ENCODE data around the gene TMEM145. TPM values are rescaled to one million over a fixed set of nuclear protein-coding genes. Genes with fewer than 3 reads are reported as not detected.

The TMEM145 gene
- total RNA-seq, 2 experiments from 2014 or later, result 1.8 TPM; not detected in 1

- intact Hi-C loops (cut with micrococcal nuclease; ENCODE audit: unreplicated experiment), result no loop called here
- peaks cover 41% of the 10 kb centered on the region for H3K4me1 ChIP-seq (ENCODE audit: insufficient read depth, low read length, poor library complexity, severe bottlenecking)
- ChIA-PET POLR2A (interaction anchor here (1.0 to 2.6 kb wide), 5 partner anchors 9 to 147 kb away, joined by 3 to 11 read pairs (median 5); partner anchors contain the start of genes ERF, GSK3A and POU2F2), CTCF (ENCODE audit: unreplicated experiment) (interaction anchor here (1.6 kb wide), 1 partner anchor 9 kb away, joined by 10 read pairs; no protein-coding TSS in a partner anchor)
- no peaks in the 10 kb centered on the region for H3K9me2 ChIP-seq (ENCODE audit: insufficient read depth, low read length)
- H2AFZ ChIP-seq (ENCODE audit: low read length), result no peak overlapping the region
- H3K4me2 ChIP-seq (ENCODE audit: low read length), result peak overlapping the region; percentile 93
- H4K20me1 ChIP-seq (ENCODE audit: insufficient read depth, low read length), result no peaks in the 10 kb centered on the region
- TF ChIP-seq CTCF (conservative IDR thresholded peaks at IDR 0.05; ENCODE audit: low read length) (no peak), EZH2phosphoT487 (IDR thresholded peaks at IDR 0.05; ENCODE audit: borderline replicate concordance, low read depth, low read length) (no peak)
- H3K9me3 ChIP-seq (ENCODE audit: low read length), result no peaks in the 10 kb centered on the region
- no peak for DNase-seq (ENCODE audit: low spot score)
- BruUV-seq (replicated peaks), result no TSS peak
- 0 out of 2 replicates have a peak, but pooled peaks cover 8% of the 10 kb centered on the region for H3K36me3 ChIP-seq (ENCODE audit: insufficient read depth, low read length)
- H3K4me3 ChIP-seq (ENCODE audit: low read depth, low read length, poor library complexity, severe bottlenecking), result peak overlapping the region; percentile 83
- no peaks in the 10 kb centered on the region for H3K79me2 ChIP-seq (ENCODE audit: insufficient read depth, low read depth, low read length)
- H3K27ac ChIP-seq (ENCODE audit: low read depth, low read length, poor library complexity, severe bottlenecking), result peak overlapping the region; percentile 82
These were observed 33.8 kb upstream of the TMEM145 start for GRCh38 chr19:42279155-42279901.

DNA sequence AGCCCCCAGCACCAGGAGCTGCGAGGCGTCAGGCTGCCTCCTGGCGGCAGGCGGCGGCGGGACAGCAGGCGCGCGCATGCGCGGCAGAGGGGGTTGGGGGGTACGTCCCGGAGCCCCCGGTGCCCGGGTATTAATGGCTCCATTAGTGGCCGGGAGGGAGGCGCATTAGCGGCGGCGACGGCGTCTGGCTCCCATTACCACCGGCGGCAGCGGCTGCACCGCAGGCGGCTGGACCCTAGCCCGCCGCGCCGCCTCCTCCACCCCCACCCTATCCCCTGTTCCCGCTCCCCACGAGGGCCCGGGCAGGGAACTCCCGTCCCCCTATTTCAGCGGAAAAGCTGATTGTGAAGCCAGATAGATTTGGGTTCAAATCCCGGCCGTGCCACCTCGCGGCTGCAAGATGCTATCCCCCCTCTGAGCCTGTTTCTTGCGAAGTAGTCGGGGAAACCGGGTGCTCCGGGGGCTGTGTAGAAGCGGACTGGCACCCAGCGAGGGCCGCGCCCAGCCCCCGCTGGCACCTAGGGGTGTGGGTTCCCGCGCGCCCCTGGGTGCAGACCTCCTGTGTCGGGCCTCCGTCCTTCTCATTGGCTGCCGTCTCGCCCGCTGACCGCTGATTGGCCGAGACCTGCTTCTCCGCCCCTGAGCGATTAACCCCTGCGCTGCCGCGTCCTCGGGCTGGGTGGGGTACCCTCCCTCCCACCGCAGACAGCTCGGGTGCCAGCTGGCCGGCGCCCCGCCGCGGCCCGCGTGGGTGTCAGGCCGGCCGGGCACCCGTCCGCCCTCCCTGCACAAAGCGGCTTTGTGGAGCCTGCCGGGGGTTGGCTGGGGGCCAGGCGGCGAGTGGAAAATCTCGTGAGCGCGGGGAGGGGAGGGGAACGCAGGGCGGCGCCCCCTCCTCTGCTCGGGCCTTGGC is 33.0 kb upstream of the TMEM145 start:
- peak overlapping the region; percentile 93 for H3K4me2 ChIP-seq (ENCODE audit: low read length)
- BruUV-seq (replicated peaks), result TSS peak; percentile 82
- TF ChIP-seq EZH2phosphoT487 (IDR thresholded peaks at IDR 0.05; ENCODE audit: borderline replicate concordance, low read depth, low read length) (no peak), CTCF (conservative IDR thresholded peaks at IDR 0.05; ENCODE audit: low read length) (peak; percentile 89)
- H3K79me2 ChIP-seq (ENCODE audit: insufficient read depth, low read depth, low read length), result peaks cover 7% of the 10 kb centered on the region
- H3K4me3 ChIP-seq (ENCODE audit: low read depth, low read length, poor library complexity, severe bottlenecking), result peak overlapping the region; percentile 83
- CTCF ChIA-PET (ENCODE audit: unreplicated experiment), result interaction anchor here (0.6 to 1.6 kb wide), 4 partner anchors 10 to 156 kb away, joined by 3 to 10 read pairs (median 6); no protein-coding TSS in a partner anchor
- peak; percentile 97 for DNase-seq (ENCODE audit: low spot score)
- H4K20me1 ChIP-seq (ENCODE audit: insufficient read depth, low read length), result peaks cover 6% of the 10 kb centered on the region; the same call in 1 of the 2 replicates
- peak overlapping the region; percentile 32; the same call in 1 of the 2 replicates for H2AFZ ChIP-seq (ENCODE audit: low read length)
- H3K36me3 ChIP-seq (ENCODE audit: insufficient read depth, low read length), result 0 out of 2 replicates have a peak, but pooled peaks cover under 1% of the 10 kb centered on the region
- H3K9me3 ChIP-seq (ENCODE audit: low read length), result no peaks in the 10 kb centered on the region
- H3K4me1 ChIP-seq (ENCODE audit: insufficient read depth, low read length, poor library complexity, severe bottlenecking), result peaks cover 43% of the 10 kb centered on the region
- POLR2A ChIA-PET, result interaction anchor here (0.5 to 2.6 kb wide), 6 partner anchors 9 to 147 kb away, joined by 3 to 11 read pairs (median 6); partner anchors contain the start of genes ERF, GSK3A, PAFAH1B3 and POU2F2
- H3K27ac ChIP-seq (ENCODE audit: low read depth, low read length, poor library complexity, severe bottlenecking), result peak overlapping the region; percentile 82
- no peaks in the 10 kb centered on the region for H3K9me2 ChIP-seq (ENCODE audit: insufficient read depth, low read length)
- intact Hi-C loops (cut with micrococcal nuclease; ENCODE audit: unreplicated experiment), result loop anchor here (1.0 to 10.0 kb wide), 4 partner anchors 36 to 415 kb away; partner anchors contain the start of gene RPS19

Data from OCI-LY7 (cell line).